ENCODE results near the gene CCR3.

The CCR3 gene

GRCh38 chr3:46215810-46216414 is 26.3 kb upstream of the CCR3 start:
- in situ Hi-C loops (cut with HindIII; ENCODE audit: low pct_ligation_motif_present, low pct_unique_long_range_greater_than_20kb, low sequenced_read_pairs) = no loop called here
- DNase-seq = no peak

GRCh38 chr3:46218196-46218709 is 24.0 kb upstream of the CCR3 start:
- no peak for DNase-seq
- in situ Hi-C loops (cut with HindIII; ENCODE audit: low pct_ligation_motif_present, low pct_unique_long_range_greater_than_20kb, low sequenced_read_pairs) = no loop called here

GRCh38 chr3:46221391-46221790 is 20.9 kb upstream of the CCR3 start:
- in situ Hi-C loops (cut with HindIII; ENCODE audit: low pct_ligation_motif_present, low pct_unique_long_range_greater_than_20kb, low sequenced_read_pairs) = no loop called here
- no peak for DNase-seq

- in situ Hi-C loops (cut with HindIII; ENCODE audit: low pct_ligation_motif_present, low pct_unique_long_range_greater_than_20kb, low sequenced_read_pairs) = no loop called here
- DNase-seq = no peak
These were observed 20.3 kb upstream of the CCR3 start for GRCh38 chr3:46221938-46222337.

- in situ Hi-C loops (cut with HindIII; ENCODE audit: low pct_ligation_motif_present, low pct_unique_long_range_greater_than_20kb, low sequenced_read_pairs) = no loop called here
- DNase-seq = no peak
These were observed 19.7 kb upstream of the CCR3 start for GRCh38 chr3:46222435-46223161.

GRCh38 chr3:46228260-46229242 is 13.7 kb upstream of the CCR3 start:
- in situ Hi-C loops (cut with HindIII; ENCODE audit: low pct_ligation_motif_present, low pct_unique_long_range_greater_than_20kb, low sequenced_read_pairs) = no loop called here

GRCh38 chr3:46231323-46231722 is 10.9 kb upstream of the CCR3 start:
- in situ Hi-C loops (cut with HindIII; ENCODE audit: low pct_ligation_motif_present, low pct_unique_long_range_greater_than_20kb, low sequenced_read_pairs) = no loop called here
- DNase-seq = no peak

More at GRCh38 chr3:46228260-46229242, 13.7 kb upstream of the CCR3 start:
- no peak for DNase-seq

- DNase-seq = no peak
- in situ Hi-C loops (cut with HindIII; ENCODE audit: low pct_ligation_motif_present, low pct_unique_long_range_greater_than_20kb, low sequenced_read_pairs) = no loop called here
These were observed 9.1 kb upstream of the CCR3 start for GRCh38 chr3:46233194-46233593.

GRCh38 chr3:46235425-46235824 is 6.8 kb upstream of the CCR3 start:
- DNase-seq = no peak
- in situ Hi-C loops (cut with HindIII; ENCODE audit: low pct_ligation_motif_present, low pct_unique_long_range_greater_than_20kb, low sequenced_read_pairs) = no loop called here

- in situ Hi-C loops (cut with HindIII; ENCODE audit: low pct_ligation_motif_present, low pct_unique_long_range_greater_than_20kb, low sequenced_read_pairs) = no loop called here
- no peak for DNase-seq
These were observed 5.8 kb upstream of the CCR3 start for GRCh38 chr3:46236294-46237054.

- in situ Hi-C loops (cut with HindIII; ENCODE audit: low pct_ligation_motif_present, low pct_unique_long_range_greater_than_20kb, low sequenced_read_pairs) = no loop called here
- no peak for DNase-seq
These were observed 3.9 kb upstream of the CCR3 start for GRCh38 chr3:46238386-46238785.

GRCh38 chr3:46239301-46239938 is 2.8 kb upstream of the CCR3 start:
- DNase-seq = no peak
- in situ Hi-C loops (cut with HindIII; ENCODE audit: low pct_ligation_motif_present, low pct_unique_long_range_greater_than_20kb, low sequenced_read_pairs) = no loop called here

- in situ Hi-C loops (cut with HindIII; ENCODE audit: low pct_ligation_motif_present, low pct_unique_long_range_greater_than_20kb, low sequenced_read_pairs) = no loop called here
- no peak for DNase-seq
These were observed 2.3 kb upstream of the CCR3 start for GRCh38 chr3:46239952-46240351.

GRCh38 chr3:46243560-46243959 is 1.3 kb downstream of the CCR3 start:
- no peak for DNase-seq
- in situ Hi-C loops (cut with HindIII; ENCODE audit: low pct_ligation_motif_present, low pct_unique_long_range_greater_than_20kb, low sequenced_read_pairs) = no loop called here

GRCh38 chr3:46245146-46245545 is 2.9 kb downstream of the CCR3 start:
- in situ Hi-C loops (cut with HindIII; ENCODE audit: low pct_ligation_motif_present, low pct_unique_long_range_greater_than_20kb, low sequenced_read_pairs) = no loop called here
- no peak for DNase-seq

GRCh38 chr3:46252980-46253379 is 10.7 kb downstream of the CCR3 start:
- in situ Hi-C loops (cut with HindIII; ENCODE audit: low pct_ligation_motif_present, low pct_unique_long_range_greater_than_20kb, low sequenced_read_pairs) = no loop called here
- DNase-seq = no peak

GRCh38 chr3:46258525-46258924 is 16.3 kb downstream of the CCR3 start:
- in situ Hi-C loops (cut with HindIII; ENCODE audit: low pct_ligation_motif_present, low pct_unique_long_range_greater_than_20kb, low sequenced_read_pairs) = no loop called here
- DNase-seq = no peak
